ENCODE data around the gene ACAD10. TPM values are rescaled to one million over a fixed set of nuclear protein-coding genes. Genes with fewer than 3 reads are reported as not detected.
"Not testable (repeated sequence)": the region's sequence is repeated elsewhere in the genome, so short reads cannot be mapped to it uniquely, and the experiment has no call there.

The ACAD10 gene
- total and polyA plus RNA-seq, 12 donors, result 7.8 to 43.4 (median 34.8) TPM

DNA sequence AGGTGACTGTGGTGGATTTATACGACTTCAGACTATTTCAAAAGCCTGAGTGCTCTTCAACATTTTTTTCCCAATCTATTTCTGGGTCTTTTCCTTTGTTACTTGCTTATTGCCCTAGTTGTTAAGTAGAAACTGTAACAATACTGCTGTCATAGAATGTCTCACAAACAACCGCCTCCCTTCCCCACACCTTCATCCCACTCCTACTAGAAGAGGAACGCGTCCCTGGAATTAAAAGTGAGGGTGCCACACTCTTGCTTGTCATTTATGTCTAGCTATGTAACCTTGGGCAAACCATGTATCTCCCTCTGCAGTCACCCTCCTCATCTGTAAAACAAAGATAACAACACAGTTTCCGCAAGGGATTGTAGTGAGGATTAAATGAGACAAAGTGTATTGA, 8.7 kb upstream of the ACAD10 start:
- 89 to 94% methylated on average over 5 of the region's 5 CpGs for WGBS, 2 donors
- intact Hi-C loops (cut with DNase I), result loop anchor here in 6 of 10 donors (10.0 kb wide), 4 partner anchors 122 to 282 kb away; no protein-coding TSS in a partner anchor
- Histone ChIP-seq H3K27me3 (no peaks in the 10 kb centered on the region), H3K36me3 (peaks cover 0 to 100% (median 59%) of the 10 kb centered on the region in 9 donors), H3K4me1 (peaks cover 0 to 5% (median 0%) of the 10 kb centered on the region in 9 donors), H3K4me3 (no peak overlapping the region), H3K9me3 (no peaks in the 10 kb centered on the region), H3K27ac (no peak overlapping the region)
- no peak for TF ChIP-seq CTCF (IDR thresholded peaks at IDR 0.05)
- DNase-seq, result no peak
- no peak for ATAC-seq

DNA sequence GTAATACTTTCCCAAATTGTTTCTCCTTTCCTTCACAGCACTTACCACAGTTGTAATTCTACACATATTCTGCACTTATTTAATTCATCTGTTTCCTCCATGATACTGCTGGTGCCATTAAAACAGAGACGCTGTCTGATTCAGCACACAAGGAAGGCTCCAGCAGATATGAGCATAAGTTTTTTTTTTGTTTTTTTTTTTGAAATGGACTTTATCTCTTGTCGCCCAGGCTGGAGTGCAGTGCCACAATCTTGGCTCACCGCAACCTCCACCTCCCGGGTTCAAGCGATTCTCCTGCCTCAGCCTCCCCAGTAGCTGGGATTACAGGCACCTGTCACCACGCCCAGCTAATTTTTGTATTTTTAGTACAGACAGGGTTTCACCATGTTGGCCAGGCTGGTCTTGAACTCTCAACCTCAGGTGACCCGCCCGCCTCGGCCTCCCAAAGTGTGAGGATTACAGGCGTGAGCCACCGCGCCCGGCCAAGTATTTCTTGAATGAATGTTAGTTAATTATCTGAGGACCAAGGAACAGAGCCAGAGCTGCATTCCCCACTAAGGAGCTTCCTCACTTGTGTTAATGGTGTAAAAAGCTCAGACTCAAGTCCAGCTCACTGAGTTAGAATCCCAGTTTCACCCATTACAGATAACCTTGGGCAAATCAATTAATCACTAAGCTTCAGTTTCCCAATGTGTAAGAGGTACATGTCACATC, 1.2 kb upstream of the ACAD10 start:
- Histone ChIP-seq H3K36me3 (peaks cover 0 to 39% (median 15%) of the 10 kb centered on the region in 9 donors), H3K27ac (peak overlapping the region in 5 of 10 donors; percentile 89 to 96 (median 94)), H3K4me1 (peaks cover 8 to 34% (median 29%) of the 10 kb centered on the region in 9 donors), H3K4me3 (peak overlapping the region; percentile 72 to 99 (median 90))
- H3K9me3 ChIP-seq; ATAC-seq; H3K27me3 ChIP-seq; intact Hi-C loops (cut with DNase I); DNase-seq: not testable (repeated sequence)
- WGBS, 2 donors, result 76 to 77% methylated on average over 13 of the region's 13 CpGs

DNA sequence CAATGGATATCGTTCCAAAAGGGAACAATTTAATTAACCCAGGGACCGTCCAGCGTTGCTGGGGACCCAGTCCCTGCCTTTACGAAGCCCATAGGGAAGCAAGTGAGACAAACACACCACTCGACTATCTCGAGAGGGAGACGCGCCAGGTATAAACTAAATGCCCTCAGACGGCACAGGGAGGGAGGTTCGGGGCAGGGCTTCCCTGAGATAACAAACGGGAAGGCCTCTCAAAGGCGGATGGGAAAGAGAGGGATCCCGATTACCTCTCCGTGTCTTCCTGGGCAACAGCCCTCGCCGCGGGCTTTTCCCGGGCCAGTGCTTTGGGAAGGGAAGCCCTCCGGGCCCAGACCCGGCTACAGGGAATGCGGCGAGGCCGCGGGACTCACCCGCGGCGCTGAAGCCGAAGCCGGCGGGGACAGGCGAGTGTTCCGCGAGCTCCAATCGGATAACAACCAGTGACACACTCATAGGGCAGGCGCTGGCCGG, 487 bp upstream of the ACAD10 start:
- ATAC-seq (peak in 1 of 8 donors; percentile 6), DNase-seq (no peak)
- intact Hi-C loops (cut with DNase I), result no loop called here
- H3K9me3 ChIP-seq, result no peaks in the 10 kb centered on the region
- TF ChIP-seq CTCF (IDR thresholded peaks at IDR 0.05), result no peak
- 0% methylated on average over 36 of the region's 36 CpGs for WGBS, 2 donors
- peaks cover 8 to 34% (median 29%) of the 10 kb centered on the region in 9 donors for H3K4me1 ChIP-seq
- peak overlapping the region; percentile 72 to 99 (median 90) for H3K4me3 ChIP-seq
- peaks cover 0 to 32% (median 10%) of the 10 kb centered on the region in 9 donors for H3K36me3 ChIP-seq
- H3K27me3 ChIP-seq, result no peaks in the 10 kb centered on the region
- H3K27ac ChIP-seq, result peak overlapping the region; percentile 74 to 96 (median 92)

- H3K9me3 ChIP-seq, result no peaks in the 10 kb centered on the region
- TF ChIP-seq CTCF (IDR thresholded peaks at IDR 0.05), result no peak
- intact Hi-C loops (cut with DNase I), result no loop called here
- peak overlapping the region in 9 of 10 donors; percentile 82 to 96 (median 93) for H3K27ac ChIP-seq
- H3K4me3 ChIP-seq, result peak overlapping the region; percentile 72 to 99 (median 90)
- WGBS, 2 donors, result 14 to 19% methylated on average over 15 of the region's 15 CpGs
- peaks cover 0 to 26% (median 7%) of the 10 kb centered on the region in 9 donors for H3K36me3 ChIP-seq
- ATAC-seq, result peak in 2 of 8 donors; percentile 5 to 12
- peaks cover 8 to 34% (median 29%) of the 10 kb centered on the region in 9 donors for H3K4me1 ChIP-seq
- no peak for DNase-seq
- no peaks in the 10 kb centered on the region for H3K27me3 ChIP-seq
Observed at GRCh38 chr12:111686574-111687105, 787 bp downstream of the ACAD10 start.

Data from heart right ventricle (tissue), 16 donors.